A673 (cell line): ENCODE measurements around the gene APEX1. TPM values are rescaled to one million over a fixed set of nuclear protein-coding genes. Genes with fewer than 3 reads are reported as not detected.

Experiments used
- BruUV-seq: library from RNA; stranded (reverse); fragments of 400-500 nt; replicated peaks from 2 replicates; lab custom pipeline; 2021; lab: Mats Ljungman, UMichigan
- CTCF ChIA-PET: fragments of 300-600 bp; sonication (Branson Sonifier 250); formaldehyde crosslinking; loops from one replicate; lab custom pipeline; 2022; ENCODE audit warnings: antibody characterized with exemption; lab: Charles Lee
- POLR2A ChIA-PET: fragments of 300-600 bp; sonication (Branson Sonifier 250); formaldehyde crosslinking; loops from one replicate; lab custom pipeline; 2022; ENCODE audit warnings: antibody characterized with exemption; ENCODE audit not compliant: low non-redundant PET; lab: Charles Lee
- DNase-seq: peaks from one replicate; pipeline ENCODE4 v3.0.0-alpha.2; 2015; ENCODE audit warnings: low spot score
- H3K27ac ChIP-seq: fragments of 200-600 bp; sonication (generic); 2 replicates; pipeline ENCODE4 v1.5.1; 2016; ENCODE audit warnings: mixed run types, low read depth, mild to moderate bottlenecking, mixed read lengths, antibody characterized with exemption, low read length; ENCODE audit not compliant: poor library complexity, severe bottlenecking
- H3K27me3 ChIP-seq: fragments of 200-600 bp; sonication (generic); replicated peaks from 2 replicates; pipeline ENCODE4 v1.6.1; 2017; ENCODE audit warnings: mixed run types, low read depth, mild to moderate bottlenecking, mixed read lengths, antibody characterized with exemption, low read length; ENCODE audit not compliant: insufficient read depth, poor library complexity
- H3K36me3 ChIP-seq: fragments of 200-600 bp; sonication (generic); 2 replicates; pipeline ENCODE4 v1.6.1; 2016; ENCODE audit warnings: mixed run types, mild to moderate bottlenecking, mixed read lengths, antibody characterized with exemption, low read length; ENCODE audit not compliant: insufficient read depth, poor library complexity, severe bottlenecking
- H3K4me1 ChIP-seq: fragments of 200-600 bp; sonication (generic); 2 replicates; pipeline ENCODE4 v1.6.1; 2017; ENCODE audit warnings: mixed run types, mild to moderate bottlenecking, mixed read lengths, antibody characterized with exemption, low read length; ENCODE audit not compliant: insufficient read depth, poor library complexity, severe bottlenecking
- H3K4me3 ChIP-seq: fragments of 200-600 bp; sonication (generic); 2 replicates; pipeline ENCODE4 v1.5.1; 2016; ENCODE audit warnings: low read depth, mixed run types, mild to moderate bottlenecking, mixed read lengths, low read length; ENCODE audit not compliant: poor library complexity, severe bottlenecking
- H3K9me3 ChIP-seq: fragments of 200-600 bp; sonication (generic); 2 replicates; pipeline ENCODE4 v1.6.1; 2016; ENCODE audit warnings: mixed run types, low read depth, mild to moderate bottlenecking, mixed read lengths, antibody characterized with exemption, low read length; ENCODE audit not compliant: poor library complexity, severe bottlenecking
- CTCF ChIP-seq: fragments of 300-800, 200-600 bp; sonication (generic); conservative IDR thresholded peaks from 2 replicates; pipeline ENCODE4 v1.5.1; 2017; ENCODE audit warnings: low read depth, mild to moderate bottlenecking, antibody characterized with exemption, low read length, moderate library complexity, mixed read lengths
- EZH2 ChIP-seq: fragments of 200-600 bp; sonication (generic); IDR thresholded peaks from 2 replicates; pipeline ENCODE4 v1.6.1; 2017; ENCODE audit warnings: borderline replicate concordance, low read depth, mild to moderate bottlenecking, mixed read lengths, antibody characterized with exemption, low read length; ENCODE audit not compliant: poor library complexity, severe bottlenecking
- intact Hi-C: fragments of 100-400 bp; cut with micrococcal nuclease; formaldehyde crosslinking; loops from one replicate; pipeline ENCODE4 v1.10.0; 2022; ENCODE audit not compliant: unreplicated experiment
- total RNA-seq: library from RNA; stranded (reverse); gene quantifications from 2 replicates; pipeline ENCODE4 v1.2.3, GENCODE V29; 2021

Gene APEX1
- total RNA-seq, 1 experiment from 2014 or later, result 299 TPM

GRCh38 chr14:20428802-20429201 is 26.2 kb upstream of the APEX1 start:
- ChIA-PET CTCF (no interaction called here), POLR2A (interaction anchor here (0.7 kb wide), 1 partner anchor 107 kb away, joined by 4 read pairs; no protein-coding TSS in a partner anchor)
- no peaks in the 10 kb centered on the region for H3K36me3 ChIP-seq
- no peak for TF ChIP-seq EZH2
- no peak for TF ChIP-seq CTCF
- intact Hi-C loops, result no loop called here
- no peaks in the 10 kb centered on the region for H3K9me3 ChIP-seq
- no peaks in the 10 kb centered on the region for H3K27me3 ChIP-seq
- no peaks in the 10 kb centered on the region for H3K4me1 ChIP-seq
- H3K4me3 ChIP-seq, result no peak overlapping the region
- no peak overlapping the region for H3K27ac ChIP-seq
- BruUV-seq, result no TSS peak
- no peak for DNase-seq

GRCh38 chr14:20429801-20430669 is 25.0 kb upstream of the APEX1 start:
- H3K9me3 ChIP-seq, result no peaks in the 10 kb centered on the region
- H3K4me3 ChIP-seq, result no peak overlapping the region
- H3K4me1 ChIP-seq, result no peaks in the 10 kb centered on the region
- intact Hi-C loops, result no loop called here
- H3K36me3 ChIP-seq, result no peaks in the 10 kb centered on the region
- H3K27ac ChIP-seq, result no peak overlapping the region
- TF ChIP-seq CTCF, result no peak
- TF ChIP-seq EZH2, result no peak
- ChIA-PET CTCF (no interaction called here), POLR2A (interaction anchor here (0.6 kb wide), 1 partner anchor 1212 kb away, joined by 38 read pairs; no protein-coding TSS in a partner anchor)
- no peaks in the 10 kb centered on the region for H3K27me3 ChIP-seq
- DNase-seq, result no peak
- no TSS peak for BruUV-seq

GRCh38 chr14:20434701-20435581 is 20.1 kb upstream of the APEX1 start:
- intact Hi-C loops, result no loop called here
- Histone ChIP-seq H3K36me3 (no peaks in the 10 kb centered on the region), H3K27me3 (no peaks in the 10 kb centered on the region), H3K9me3 (no peaks in the 10 kb centered on the region), H3K4me1 (no peaks in the 10 kb centered on the region), H3K27ac (no peak overlapping the region), H3K4me3 (no peak overlapping the region)
- ChIA-PET CTCF (no interaction called here), POLR2A (no interaction called here)
- TF ChIP-seq EZH2 (no peak), CTCF (no peak)
- DNase-seq, result no peak
- BruUV-seq, result no TSS peak
